PFSK-1 (cell line): ENCODE measurements around the gene FRRS1L.

ENCODE experiments used
- FOXP2 ChIP-seq: optimal IDR thresholded peaks from 2 replicates; pipeline ENCODE3; 2011; ENCODE audit warnings: borderline replicate concordance, control low read depth, inconsistent platforms; ENCODE audit not compliant: insufficient read depth; ENCODE audit errors: extremely low read length, extremely low read depth
- POLR2AphosphoS5 ChIP-seq: IDR thresholded peaks from 2 replicates; pipeline ENCODE4 v1.6.1; 2012; ENCODE audit warnings: low read depth, mild to moderate bottlenecking, control low read depth, low read length, moderate library complexity
- REST ChIP-seq, 2 experiments: IDR thresholded peaks; 2 replicates each; pipeline versions ENCODE4 v1.6.1 to v1.8.0; 2011 to 2012; ENCODE audit warnings: low read depth in 2 of 2, low read length in 2 of 2, control low read depth in 1 of 2, inconsistent platforms in 1 of 2, mild to moderate bottlenecking in 1 of 2, moderate library complexity in 1 of 2; ENCODE audit not compliant: insufficient read depth in 1 of 2
- SIN3A ChIP-seq: IDR thresholded peaks from 2 replicates; pipeline ENCODE4 v1.6.1; 2012; ENCODE audit warnings: mild to moderate bottlenecking, low read length, moderate library complexity, borderline replicate concordance; ENCODE audit not compliant: insufficient read depth
- TAF1 ChIP-seq: IDR thresholded peaks from 2 replicates; pipeline ENCODE4 v1.6.1; 2012; ENCODE audit warnings: low read length, control low read depth, borderline replicate concordance; ENCODE audit not compliant: insufficient read depth

GRCh38 chr9:109101202-109101595, 65.8 kb downstream of the FRRS1L start:
- TF ChIP-seq FOXP2, result no peak
- no peak for TF ChIP-seq POLR2AphosphoS5
- TF ChIP-seq TAF1, result no peak
- TF ChIP-seq REST (IDR thresholded peaks at IDR 0.05; ENCODE audit: insufficient read depth in 1 of 2, low read depth in 2 of 2, low read length in 2 of 2), result no peak
- TF ChIP-seq SIN3A, result no peak
